Measurements from ENCODE around the gene ARTN.

Gene ARTN

DNA sequence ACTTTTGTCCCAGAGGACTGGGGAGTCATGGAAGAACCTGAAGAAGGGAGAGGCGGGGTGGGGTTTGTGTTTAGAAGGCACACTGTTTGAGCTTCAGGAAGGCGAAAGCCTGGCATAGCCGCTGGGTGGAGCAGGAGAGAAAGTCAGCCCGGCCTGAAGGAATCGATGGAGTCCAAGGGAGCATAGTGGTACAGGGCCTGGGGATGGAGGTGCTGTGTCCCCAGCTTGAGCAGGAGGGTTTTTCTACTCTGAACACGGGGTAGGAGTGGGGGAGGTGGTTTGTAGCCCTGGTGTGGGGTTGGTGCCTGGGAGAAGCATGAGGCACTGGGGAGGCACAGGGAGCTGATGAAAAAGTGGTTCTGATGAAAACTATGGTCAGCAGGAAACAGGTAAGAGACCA is 53.1 kb downstream of the ARTN start:
- Histone ChIP-seq H3K4me1 (ENCODE audit: control insufficient read depth, insufficient read depth, low read depth, low read length) (peaks cover 26% of the 10 kb centered on the region), H2BK12ac (ENCODE audit: low read length in 2 of 2) (no peak overlapping the region), H3K4me2 (ENCODE audit: low read length, poor library complexity, severe bottlenecking) (no peak overlapping the region), H2BK5ac (ENCODE audit: low read depth, low read length, poor library complexity, severe bottlenecking) (no peak overlapping the region), H3K36me3 (ENCODE audit: control insufficient read depth in 1 of 2, insufficient read depth in 2 of 2, low read depth in 1 of 2, low read length in 2 of 2) (peaks cover 38 to 49% of the 10 kb centered on the region in 2 experiments), H3K4ac (ENCODE audit: low read depth in 1 of 2, low read length in 2 of 2) (peak overlapping the region in 1 of 2 experiments; percentile 12), H3K14ac (ENCODE audit: low read length in 2 of 2) (no peak overlapping the region), H3K27me3 (ENCODE audit: control insufficient read depth in 1 of 2, insufficient read depth in 1 of 2, low read length in 2 of 2) (no peaks in the 10 kb centered on the region), H3K18ac (ENCODE audit: low read depth in 1 of 2, low read length in 2 of 2) (peak overlapping the region in 1 of 2 experiments; percentile 28), H2BK120ac (ENCODE audit: low read depth, low read length) (no peak overlapping the region), H3K23ac (ENCODE audit: low read length in 2 of 2) (peak overlapping the region in 1 of 2 experiments; percentile 48), H2AFZ (ENCODE audit: low read depth, low read length) (no peak overlapping the region), H2AK5ac (ENCODE audit: low read length, severe bottlenecking) (no peak overlapping the region), H2BK15ac (ENCODE audit: low read depth, poor library complexity, severe bottlenecking) (no peak overlapping the region), H3K9ac (ENCODE audit: low read length) (no peak overlapping the region), H3K79me1 (replicated peaks; ENCODE audit: low read length, poor library complexity, severe bottlenecking) (peaks cover 14% of the 10 kb centered on the region), H3K9me3 (ENCODE audit: control insufficient read depth, low read length) (no peaks in the 10 kb centered on the region), H3K4me3 (ENCODE audit: insufficient read depth in 1 of 2, low read depth in 1 of 2, low read length in 2 of 2) (no peak overlapping the region), H3K27ac (ENCODE audit: low read length, poor library complexity, severe bottlenecking) (no peak overlapping the region), H4K91ac (ENCODE audit: low read length) (no peak overlapping the region), H4K8ac (ENCODE audit: low read length) (no peak overlapping the region)
- no peak for DNase-seq
- WGBS: 91% methylated on average over 6 of the region's 6 CpGs

Measured in mesenchymal stem cell (in vitro differentiated cells and primary cell).